GM20431 (cell line): ENCODE measurements around the gene ERP44.
"Not testable (repeated sequence)": the region's sequence is repeated elsewhere in the genome, so short reads cannot be mapped to it uniquely, and the experiment has no call there.

Source experiments
- in situ Hi-C: fragments of 300-500 bp; cut with MseI, MboI; formaldehyde crosslinking; loops from one replicate; pipeline ENCODE4 v1.15.0; 2020; ENCODE audit warnings: low sequenced_read_pairs; ENCODE audit not compliant: unreplicated experiment

ERP44 gene

DNA sequence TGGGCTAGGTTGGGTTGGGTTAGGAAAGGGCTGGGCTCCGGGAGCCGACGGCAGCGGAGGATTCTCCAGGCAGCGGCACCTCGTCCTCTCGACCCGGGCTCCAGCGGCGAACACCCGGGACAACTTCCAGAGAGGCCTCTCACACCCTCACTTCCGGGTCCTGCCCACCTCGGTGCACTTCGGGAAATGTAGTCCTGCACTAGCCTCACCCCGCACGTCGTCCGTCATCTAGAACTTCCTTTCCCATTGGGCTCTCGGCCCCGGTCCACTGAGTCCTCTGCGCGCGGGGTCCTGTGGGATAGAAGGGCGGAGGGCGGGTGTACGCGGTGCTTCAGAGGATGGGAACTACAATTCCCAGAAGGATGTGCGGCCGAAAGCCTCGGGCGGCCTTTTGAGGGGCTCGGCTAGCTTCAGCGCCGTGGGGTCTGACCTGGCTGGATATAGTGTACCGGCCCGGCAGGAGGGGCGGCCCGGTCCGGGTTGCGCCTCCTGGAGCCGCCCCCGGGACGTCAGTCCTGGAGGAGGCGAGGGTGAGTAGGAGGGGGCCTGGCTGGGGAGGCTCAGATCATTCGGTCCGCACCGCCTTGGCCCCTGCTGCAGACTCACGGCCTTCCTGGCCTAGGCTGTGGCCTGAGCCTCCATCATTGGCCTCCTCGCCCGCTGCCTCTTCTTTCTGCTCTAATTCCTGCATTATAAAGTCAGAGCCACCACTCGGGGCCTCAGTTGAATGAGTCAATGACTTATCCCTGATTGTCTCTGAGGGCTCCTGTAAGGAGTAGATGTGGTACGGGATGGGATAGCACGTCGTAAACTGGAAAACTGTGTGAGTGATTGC, at the start of gene ERP44, which contains the start of gene INVS:
ERP44 (minus strand) TSS at position 114 of the 835 bp plus-strand sequence. CDS start 160 bp downstream, outside the sequence.
INVS (plus strand) TSS at position 357 of the 835 bp plus-strand sequence. CDS start 5,279 bp downstream, outside the sequence.
- in situ Hi-C loops, result no loop called here

DNA sequence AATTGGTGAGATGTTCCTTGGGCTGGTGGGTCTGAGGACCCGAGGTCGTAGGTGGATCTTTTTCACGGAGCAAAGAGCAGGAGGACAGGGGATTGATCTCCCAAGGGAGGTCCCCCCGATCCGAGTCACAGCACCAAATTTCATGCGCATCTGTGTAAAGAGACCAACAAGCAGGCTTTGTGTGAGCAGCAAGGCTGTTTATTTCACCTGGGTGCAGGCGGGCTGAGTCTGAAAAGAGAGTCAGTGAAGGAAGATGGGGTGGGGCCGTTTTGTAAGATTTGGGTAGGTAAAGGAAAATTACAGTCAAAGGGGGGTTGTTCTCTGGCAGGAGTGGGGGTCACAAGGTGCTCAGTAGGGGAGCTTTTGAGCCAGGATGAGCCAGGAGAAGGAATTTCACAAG, 47.2 kb upstream of the ERP44 start:
- in situ Hi-C loops, result not testable (repeated sequence)

DNA sequence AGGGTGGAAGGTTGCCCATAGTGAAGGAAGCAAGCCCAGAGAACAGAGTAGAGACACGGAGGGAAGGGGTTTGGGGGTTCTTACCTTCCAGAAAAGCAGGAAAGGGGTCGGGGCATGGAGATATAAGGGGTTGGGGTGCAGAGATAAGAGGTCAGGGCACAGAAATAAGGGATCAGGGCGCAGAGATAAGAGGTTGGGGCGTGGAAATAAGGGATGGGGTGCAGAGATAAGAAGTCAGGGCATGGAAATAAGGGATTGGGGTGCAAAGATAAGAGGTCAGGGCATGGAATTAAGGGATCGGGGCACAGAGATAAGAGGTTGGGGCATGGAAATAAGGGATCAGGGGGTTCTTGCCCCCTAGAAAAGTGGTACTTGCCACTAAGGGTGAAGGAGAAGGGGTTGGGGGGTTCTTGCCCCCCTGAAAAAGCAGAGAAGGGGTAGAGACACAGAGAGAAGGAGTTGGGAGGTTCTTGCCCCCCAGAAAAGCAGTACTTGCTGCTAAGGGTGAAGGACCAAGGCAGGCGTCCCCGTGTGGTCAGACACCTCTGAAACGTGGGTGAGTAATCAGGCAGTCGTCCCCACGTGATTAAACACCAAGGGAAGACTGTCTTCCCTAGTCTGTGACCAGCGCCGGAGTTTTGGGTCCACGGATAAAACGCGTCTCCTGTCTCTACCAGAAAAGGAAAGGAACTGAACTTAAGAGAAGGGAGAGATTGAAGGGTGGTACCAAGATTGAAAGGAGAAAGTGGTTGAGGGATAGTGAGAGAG, 46.6 kb upstream of the ERP44 start:
- in situ Hi-C loops, result not testable (repeated sequence)

DNA sequence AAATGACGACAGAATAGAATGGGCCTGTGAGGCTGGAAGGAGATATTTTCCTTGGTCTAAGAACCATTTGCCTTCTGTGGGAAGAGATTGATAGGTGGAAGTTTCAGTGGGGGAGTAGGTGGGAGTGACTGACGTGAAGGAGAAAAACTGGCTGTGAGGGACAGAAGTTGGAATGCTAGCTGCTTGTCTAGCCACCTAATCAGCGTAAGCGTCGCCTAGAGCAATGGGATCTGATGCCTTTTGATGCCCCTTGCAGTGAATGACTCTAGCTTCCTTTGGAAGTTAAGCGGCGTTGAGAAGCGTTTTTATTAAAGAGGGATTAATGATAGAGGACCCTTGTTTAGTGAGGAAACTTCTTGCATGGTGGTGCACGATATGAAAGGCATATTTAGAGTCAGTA, 43.1 kb upstream of the ERP44 start:
- in situ Hi-C loops, result not testable (repeated sequence)

DNA sequence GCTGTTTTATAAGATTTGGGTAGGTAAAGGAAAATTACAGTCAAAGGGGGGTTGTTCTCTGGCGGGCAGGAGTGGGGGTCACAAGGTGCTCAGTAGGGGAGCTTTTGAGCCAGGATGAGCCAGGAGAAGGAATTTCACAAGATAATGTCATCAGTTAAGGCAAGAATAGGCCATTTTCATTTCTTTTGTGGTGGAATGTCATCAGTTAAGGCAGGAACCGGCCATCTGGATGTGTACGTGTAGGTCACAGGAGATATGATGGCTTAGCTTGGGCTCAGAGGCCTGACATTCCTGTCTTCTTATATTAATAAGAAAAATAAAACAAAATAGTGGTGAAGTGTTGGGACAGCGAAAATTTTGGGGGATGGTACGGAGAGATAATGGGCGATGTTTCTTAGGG, 41.5 kb upstream of the ERP44 start:
- in situ Hi-C loops, result not testable (repeated sequence)

- in situ Hi-C loops, result not testable (repeated sequence)
Measured at GRCh38 chr9:100136799-100137198, 38.0 kb upstream of the ERP44 start.

- in situ Hi-C loops, result no loop called here
Measured at GRCh38 chr9:100134731-100135130, 35.9 kb upstream of the ERP44 start.

DNA sequence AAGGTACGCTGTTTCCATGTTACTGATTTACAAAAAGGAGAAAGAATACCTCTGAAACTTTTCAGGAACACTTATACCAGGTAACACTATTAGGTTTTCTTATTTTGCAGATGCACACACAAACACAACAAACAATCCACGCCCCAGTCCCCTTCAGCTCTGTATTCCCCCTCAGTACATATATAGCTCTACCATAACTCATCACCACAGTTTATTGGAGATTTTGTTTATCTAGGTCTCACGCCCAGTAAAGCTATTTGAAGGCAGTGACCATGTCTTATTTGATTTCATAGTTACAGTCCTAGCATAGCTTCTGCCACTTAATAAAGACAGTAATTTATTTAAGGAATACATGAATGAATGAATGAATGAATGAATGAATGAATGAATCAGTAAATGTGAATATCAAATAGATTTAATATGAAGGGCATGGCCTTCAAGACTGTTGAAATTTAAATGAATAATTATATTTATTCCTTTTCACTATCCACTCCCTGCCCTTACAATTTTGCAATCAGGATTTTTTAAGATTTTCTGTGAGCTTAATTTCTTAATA, 33.2 kb upstream of the ERP44 start:
- in situ Hi-C loops, result no loop called here

GRCh38 chr9:100131216-100131615, 32.4 kb upstream of the ERP44 start:
- in situ Hi-C loops, result no loop called here

GRCh38 chr9:100129772-100130171, 31.0 kb upstream of the ERP44 start:
- in situ Hi-C loops, result no loop called here

DNA sequence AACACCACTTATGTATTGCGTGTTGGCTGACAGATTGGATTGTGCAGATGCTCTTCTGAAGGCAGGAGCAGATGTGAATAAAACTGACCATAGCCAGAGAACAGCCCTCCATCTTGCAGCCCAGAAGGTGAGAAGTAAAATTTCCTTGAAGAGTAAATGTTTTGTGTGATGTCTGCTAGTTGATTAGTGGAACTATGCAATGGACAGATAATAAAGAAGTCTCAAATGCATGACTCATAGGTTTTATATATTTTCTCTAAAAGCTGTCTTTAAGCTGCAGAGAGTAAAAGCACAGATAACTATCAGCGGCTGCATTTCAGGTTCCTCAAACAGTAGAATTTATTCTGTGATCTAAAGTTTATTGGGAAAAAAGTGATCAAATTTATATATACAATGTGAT, 27.6 kb upstream of the ERP44 start:
- in situ Hi-C loops, result no loop called here

DNA sequence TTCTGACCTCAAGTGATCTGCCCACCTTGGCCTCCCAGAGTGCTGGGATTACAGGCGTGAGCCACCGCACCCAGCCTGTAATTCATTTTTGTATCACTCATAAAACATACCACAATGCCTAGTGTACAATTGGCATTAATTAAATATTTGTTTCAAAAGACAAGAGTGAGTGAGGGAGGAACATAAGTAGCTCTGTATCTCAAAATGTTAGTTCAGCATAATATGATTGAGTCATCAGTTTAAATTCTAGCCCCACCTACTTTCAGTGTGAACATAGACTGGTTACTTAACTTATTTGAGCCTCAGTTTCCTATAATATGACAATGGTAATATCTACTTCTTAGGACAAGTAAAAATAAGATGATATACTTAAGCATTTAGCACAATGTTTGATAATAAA, 27.1 kb upstream of the ERP44 start:
- in situ Hi-C loops, result no loop called here

GRCh38 chr9:100125236-100125635, 26.4 kb upstream of the ERP44 start:
- in situ Hi-C loops, result no loop called here

- in situ Hi-C loops, result no loop called here
Measured at GRCh38 chr9:100120286-100120685, 21.5 kb upstream of the ERP44 start.

GRCh38 chr9:100117316-100117715, 18.5 kb upstream of the ERP44 start:
- in situ Hi-C loops, result no loop called here

DNA sequence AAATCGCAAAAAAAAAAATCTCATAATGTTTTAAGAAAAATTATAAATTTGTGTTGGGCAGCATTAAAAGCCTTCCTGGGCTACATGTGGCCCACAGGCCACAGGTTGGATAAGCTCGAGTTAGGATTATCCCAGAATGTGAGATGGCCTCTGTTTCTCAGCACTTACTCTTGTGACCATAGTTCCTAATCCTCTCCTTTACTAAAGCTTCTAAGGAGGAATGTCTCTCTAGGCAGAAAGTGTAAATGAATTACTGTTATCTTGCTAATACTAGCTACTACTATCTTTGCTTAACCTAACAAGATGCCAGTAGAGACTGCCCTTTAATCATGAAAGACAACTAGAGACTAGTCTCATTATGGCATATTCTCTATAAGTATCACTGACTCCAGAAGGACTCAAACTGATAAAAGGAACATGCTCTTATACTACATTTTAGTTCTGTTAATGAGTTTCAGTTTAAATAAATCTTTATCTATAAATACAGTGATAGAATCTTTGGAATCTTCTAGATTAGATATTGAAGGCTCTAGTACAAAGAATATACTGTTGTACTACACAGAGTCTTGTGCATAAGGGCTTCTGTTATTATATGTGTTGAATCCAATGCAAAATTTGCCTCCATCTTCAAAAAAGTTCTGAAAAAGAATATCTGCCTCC, 14.0 kb upstream of the ERP44 start:
- in situ Hi-C loops, result no loop called here

GRCh38 chr9:100111235-100111634, 12.4 kb upstream of the ERP44 start:
- in situ Hi-C loops, result no loop called here

DNA sequence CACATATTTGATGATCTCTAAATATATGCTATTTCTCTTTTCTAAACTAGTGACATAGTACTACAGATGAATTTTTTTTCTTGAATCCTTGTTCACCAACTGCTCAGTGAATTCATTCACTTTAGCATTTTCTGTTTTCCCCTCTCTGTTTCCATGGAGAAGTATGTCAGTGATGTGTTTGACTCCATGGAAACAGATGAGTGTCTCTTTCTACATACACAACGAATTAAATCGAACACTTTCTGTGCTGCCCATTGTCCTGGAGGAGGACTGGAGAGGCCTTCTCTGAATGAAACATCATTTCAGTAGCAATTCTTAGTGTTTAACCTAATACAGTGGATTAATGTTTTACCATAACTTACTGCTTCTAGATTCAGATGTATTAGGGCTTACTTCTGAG, 9.8 kb upstream of the ERP44 start:
- in situ Hi-C loops, result no loop called here

- in situ Hi-C loops, result no loop called here
Measured at GRCh38 chr9:100106616-100107015, 7.8 kb upstream of the ERP44 start.

- in situ Hi-C loops, result no loop called here
Measured at GRCh38 chr9:100105861-100106260, 7.1 kb upstream of the ERP44 start.
